ENCODE measurements around the gene KRTAP5-5. TPM values are rescaled to one million over a fixed set of nuclear protein-coding genes. Genes with fewer than 3 reads are reported as not detected.
"Not testable (repeated sequence)": the region's sequence is repeated elsewhere in the genome, so short reads cannot be mapped to it uniquely, and the experiment has no call there.

Gene KRTAP5-5
- total RNA-seq, 1 experiment from 2014 or later: not detected

DNA sequence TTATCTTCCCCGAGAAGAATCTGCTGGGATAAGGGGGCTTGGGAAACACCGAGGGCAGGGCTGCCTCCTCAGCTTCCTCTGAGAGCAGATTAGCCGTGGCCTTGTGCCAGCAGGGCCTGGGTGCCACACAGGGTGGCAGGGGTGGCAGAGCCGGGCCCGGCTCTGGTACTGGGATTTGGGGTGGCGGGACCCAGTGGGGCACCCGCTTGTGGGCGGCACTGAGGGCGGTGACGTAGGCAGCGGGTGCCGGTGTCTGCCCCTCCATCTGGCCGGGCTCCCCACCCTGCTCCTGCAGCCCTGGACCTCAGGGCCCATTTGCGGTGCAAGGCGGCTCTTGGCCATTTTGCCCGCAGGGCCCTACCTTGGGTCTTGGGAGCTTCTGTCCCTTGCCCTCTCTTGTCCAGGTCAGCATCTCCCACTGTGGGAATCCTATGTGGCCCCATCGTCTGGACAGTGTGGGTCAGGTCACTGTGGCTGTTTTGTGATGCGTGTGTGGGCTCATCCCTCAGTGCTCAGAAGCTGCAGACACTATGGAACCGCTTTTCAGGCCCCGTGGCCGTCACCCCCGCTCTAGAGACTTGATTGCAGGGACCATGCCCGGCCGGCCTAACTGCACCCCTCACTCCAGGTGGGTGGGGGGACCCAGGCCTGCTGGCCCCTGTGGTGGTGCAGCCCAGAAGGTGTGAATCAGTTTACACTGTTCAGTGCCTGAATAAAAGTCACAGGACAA, 37.7 kb downstream of the KRTAP5-5 start:
- no peak for DNase-seq (ENCODE audit: low read depth in 1 of 2, low spot score in 2 of 2)
- H3K27ac ChIP-seq: no peak overlapping the region
- H3K4me3 ChIP-seq: no peak overlapping the region
- no peaks in the 10 kb centered on the region for H3K27me3 ChIP-seq (replicated peaks)
- H3K36me3 ChIP-seq: no peaks in the 10 kb centered on the region
- H3K4me1 ChIP-seq (replicated peaks): no peaks in the 10 kb centered on the region
- no peaks in the 10 kb centered on the region for H3K9me3 ChIP-seq (replicated peaks)

DNA sequence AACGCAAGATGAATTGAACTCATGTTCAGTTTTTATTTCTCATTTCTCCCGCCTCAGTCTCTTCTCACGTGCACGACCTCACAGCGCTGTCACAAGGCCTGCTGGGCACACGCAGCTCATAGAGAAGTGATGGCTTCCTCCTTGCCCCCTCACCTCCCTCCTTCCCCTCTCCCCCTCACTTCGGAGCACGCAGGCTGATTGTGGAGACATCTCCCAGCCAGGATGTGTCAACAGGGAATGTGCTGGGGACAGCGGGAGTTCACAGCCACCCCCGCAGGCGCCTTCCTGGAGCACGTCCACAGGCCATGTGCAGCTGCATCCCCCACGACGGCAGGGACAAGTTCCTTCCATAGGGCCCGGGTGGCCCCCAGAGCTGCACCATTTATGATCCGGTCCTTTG, 38.3 kb downstream of the KRTAP5-5 start:
- Histone ChIP-seq H3K4me1 (replicated peaks) (no peaks in the 10 kb centered on the region), H3K4me3 (no peak overlapping the region), H3K36me3 (no peaks in the 10 kb centered on the region), H3K27me3 (replicated peaks) (no peaks in the 10 kb centered on the region), H3K9me3 (replicated peaks) (no peaks in the 10 kb centered on the region), H3K27ac (no peak overlapping the region)
- no peak for DNase-seq (ENCODE audit: low read depth in 1 of 2, low spot score in 2 of 2)

DNA sequence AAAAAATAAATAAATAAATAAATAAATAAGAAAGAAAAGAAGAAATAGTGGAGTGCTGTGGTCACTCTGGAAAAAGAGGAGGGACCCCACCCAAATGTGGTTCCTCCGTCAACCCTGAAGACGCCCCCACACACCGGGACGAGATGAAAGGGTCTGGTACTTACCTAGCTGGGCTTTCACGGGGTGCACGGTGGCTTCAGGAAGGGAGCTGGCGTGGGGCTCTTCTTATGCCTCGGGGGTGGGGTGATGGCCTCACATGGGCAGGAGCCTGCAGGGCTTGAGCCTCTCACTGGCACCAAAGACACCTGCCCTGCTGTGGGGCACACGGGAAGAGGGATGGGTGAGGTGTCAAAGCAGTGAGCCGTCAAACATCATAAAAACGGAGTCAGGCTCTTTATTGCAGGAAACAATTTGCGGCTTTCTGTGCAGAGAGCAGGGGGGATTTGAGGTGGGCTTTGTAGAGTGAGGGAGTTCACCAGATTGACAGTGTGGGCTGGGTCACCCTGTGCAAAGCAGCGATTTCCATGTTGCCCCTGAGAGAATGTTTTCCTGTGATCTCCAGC, 39.4 kb downstream of the KRTAP5-5 start:
- Histone ChIP-seq H3K4me3 (no peak overlapping the region), H3K9me3 (replicated peaks) (no peaks in the 10 kb centered on the region), H3K36me3 (no peaks in the 10 kb centered on the region), H3K4me1 (replicated peaks) (no peaks in the 10 kb centered on the region), H3K27me3 (replicated peaks) (0 out of 2 replicates have a peak, but pooled peaks cover 4% of the 10 kb centered on the region), H3K27ac (no peak overlapping the region)
- no peak for DNase-seq (ENCODE audit: low read depth in 1 of 2, low spot score in 2 of 2)

DNA sequence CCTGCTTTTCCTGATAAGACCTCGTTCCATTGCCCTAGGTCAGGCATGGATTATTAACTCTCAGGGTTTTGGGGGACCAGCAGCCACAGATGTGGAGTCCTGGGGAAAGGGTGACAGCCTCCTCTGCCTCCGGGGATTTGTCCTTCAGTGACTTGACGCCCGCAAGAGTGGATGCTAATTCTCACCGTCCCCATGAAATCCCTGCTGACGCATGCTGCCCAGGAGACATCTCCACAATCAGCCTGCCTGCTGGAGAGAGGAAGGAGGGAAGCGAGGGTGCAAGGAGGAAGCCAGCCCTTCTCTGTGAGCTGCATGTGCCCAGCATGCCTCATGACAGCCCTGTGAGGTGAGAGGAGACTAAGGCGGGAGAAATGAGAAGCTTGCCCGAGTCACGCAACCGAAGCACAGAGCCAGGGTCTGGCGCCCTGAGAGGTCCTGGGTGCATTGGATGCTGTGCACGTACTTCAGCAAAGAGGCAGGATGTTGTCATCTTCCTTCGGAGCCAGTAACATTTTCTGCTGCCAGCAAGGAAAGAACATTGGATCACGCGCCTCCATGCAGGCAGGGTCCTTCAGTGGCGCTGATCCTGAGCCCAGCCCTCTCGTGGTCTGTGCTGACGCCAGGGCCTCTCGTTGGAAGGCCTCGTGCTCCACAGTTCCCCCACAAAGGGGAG, 40.1 kb downstream of the KRTAP5-5 start:
- no peak for DNase-seq (ENCODE audit: low read depth in 1 of 2, low spot score in 2 of 2)
- Histone ChIP-seq H3K36me3 (no peaks in the 10 kb centered on the region), H3K9me3 (replicated peaks) (no peaks in the 10 kb centered on the region), H3K4me3 (no peak overlapping the region), H3K27me3 (replicated peaks) (0 out of 2 replicates have a peak, but pooled peaks cover 4% of the 10 kb centered on the region), H3K4me1 (replicated peaks) (no peaks in the 10 kb centered on the region), H3K27ac (no peak overlapping the region)

DNA sequence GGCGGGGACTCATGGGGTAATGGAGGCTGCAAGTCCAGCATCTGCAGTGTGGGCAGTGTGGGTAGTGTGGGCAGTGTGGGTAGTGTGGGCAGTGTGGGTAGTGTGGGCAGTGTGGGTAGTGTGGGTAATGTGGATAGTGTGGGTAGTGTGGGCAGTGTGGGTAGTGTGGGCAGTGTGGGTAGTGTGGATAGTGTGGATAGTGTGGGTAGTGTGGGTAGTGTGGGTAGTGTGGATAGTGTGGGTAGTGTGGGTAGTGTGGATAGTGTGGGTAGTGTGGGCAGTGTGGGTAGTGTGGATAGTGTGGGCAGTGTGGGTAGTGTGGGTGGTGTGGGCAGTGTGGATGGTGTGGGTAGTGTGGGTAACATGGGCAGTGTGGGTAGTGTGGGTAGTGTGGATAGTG, 40.9 kb downstream of the KRTAP5-5 start:
- DNase-seq (ENCODE audit: low read depth in 1 of 2, low spot score in 2 of 2); H3K27me3 ChIP-seq (replicated peaks); H3K4me1 ChIP-seq (replicated peaks); H3K36me3 ChIP-seq; H3K27ac ChIP-seq; H3K4me3 ChIP-seq; H3K9me3 ChIP-seq (replicated peaks): not testable (repeated sequence)

DNA sequence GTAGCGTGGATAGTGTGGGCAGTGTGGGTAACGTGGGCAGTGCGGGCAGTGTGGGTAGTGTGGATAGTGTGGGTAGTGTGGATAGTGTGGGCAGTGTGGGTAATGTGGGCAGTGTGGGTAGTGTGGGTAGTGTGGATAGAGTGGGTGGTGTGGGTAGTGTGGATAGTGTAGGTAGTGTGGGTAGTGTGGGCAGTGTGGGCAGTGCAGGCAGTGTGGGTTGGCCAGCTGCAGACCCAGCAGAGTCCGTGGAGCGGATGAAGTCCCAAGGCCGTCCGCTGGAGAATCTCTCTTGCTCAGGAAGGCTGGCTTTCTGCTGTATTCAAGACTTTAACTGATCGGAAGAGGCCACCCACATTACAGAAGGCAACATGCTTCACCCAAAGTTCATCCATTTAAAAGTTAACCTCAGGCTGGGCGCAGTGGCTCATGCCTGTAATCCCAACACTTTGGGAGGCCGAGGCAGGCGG, 41.4 kb downstream of the KRTAP5-5 start:
- Histone ChIP-seq H3K27ac (no peak overlapping the region), H3K4me3 (no peak overlapping the region), H3K36me3 (no peaks in the 10 kb centered on the region), H3K9me3 (replicated peaks) (no peaks in the 10 kb centered on the region), H3K27me3 (replicated peaks) (peaks cover 4% of the 10 kb centered on the region; the same call in 1 of the 2 replicates), H3K4me1 (replicated peaks) (no peaks in the 10 kb centered on the region)
- DNase-seq (ENCODE audit: low read depth in 1 of 2, low spot score in 2 of 2): no peak

DNA sequence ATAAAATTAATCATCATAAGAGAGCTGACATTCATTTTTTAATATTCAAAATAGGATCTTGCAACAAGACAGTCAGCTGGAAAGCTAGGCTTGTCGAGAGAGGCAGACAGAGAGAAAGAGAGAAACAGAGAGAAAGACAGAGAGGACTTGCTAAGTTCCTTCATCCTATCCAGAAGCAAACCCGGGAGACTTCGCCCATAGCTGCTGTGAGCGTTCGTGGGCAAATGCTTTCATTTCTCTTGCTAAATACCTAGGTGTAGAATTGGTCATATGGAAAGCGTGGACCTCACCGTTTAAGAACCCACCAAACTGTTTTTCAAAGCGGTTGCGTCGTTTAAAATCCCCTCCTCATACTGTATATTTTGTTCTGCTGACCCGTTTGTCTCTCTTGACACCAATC, 42.1 kb downstream of the KRTAP5-5 start:
- H3K4me3 ChIP-seq: no peak overlapping the region
- H3K27ac ChIP-seq: no peak overlapping the region
- H3K27me3 ChIP-seq (replicated peaks): peaks cover 4% of the 10 kb centered on the region; the same call in 1 of the 2 replicates
- DNase-seq (ENCODE audit: low read depth in 1 of 2, low spot score in 2 of 2): no peak
- H3K4me1 ChIP-seq (replicated peaks): no peaks in the 10 kb centered on the region
- no peaks in the 10 kb centered on the region for H3K9me3 ChIP-seq (replicated peaks)
- H3K36me3 ChIP-seq: no peaks in the 10 kb centered on the region

DNA sequence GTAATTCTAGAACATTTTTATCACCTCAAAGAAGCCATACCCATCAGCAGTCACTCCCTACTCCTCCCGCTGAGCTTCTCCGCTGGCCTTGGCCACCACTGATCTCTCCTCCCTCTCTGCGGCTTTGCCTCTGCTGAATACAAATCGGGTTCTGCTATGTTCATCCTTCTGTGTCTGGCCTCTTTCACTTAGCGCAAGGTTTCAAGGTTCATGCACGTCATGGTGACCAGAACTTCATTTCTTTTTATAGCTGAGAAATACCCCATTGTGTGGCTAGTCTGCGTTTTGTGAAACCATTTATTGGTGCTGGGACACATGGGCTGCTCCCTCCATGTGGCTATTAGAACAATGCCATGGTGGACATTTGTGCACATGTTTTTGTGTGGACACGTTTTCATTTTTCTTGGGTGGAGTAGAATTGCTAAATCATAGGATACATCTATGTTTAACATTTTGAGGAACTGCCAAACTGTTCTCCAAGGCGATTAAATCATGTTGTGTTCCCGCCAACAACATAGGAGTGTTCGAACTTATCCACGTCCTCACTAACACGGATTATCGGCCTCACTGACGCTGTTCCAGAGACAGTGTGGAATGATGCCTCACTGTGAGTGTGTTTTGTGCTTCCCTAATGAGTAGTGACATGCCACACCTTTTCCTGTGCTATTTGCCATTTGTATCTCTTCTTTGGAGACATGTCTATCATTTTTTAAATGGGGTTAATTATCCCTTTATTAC, 43.2 kb downstream of the KRTAP5-5 start:
- Histone ChIP-seq H3K36me3 (no peaks in the 10 kb centered on the region), H3K27me3 (replicated peaks) (peaks cover 4% of the 10 kb centered on the region; the same call in 1 of the 2 replicates), H3K9me3 (replicated peaks) (no peaks in the 10 kb centered on the region), H3K4me1 (replicated peaks) (no peaks in the 10 kb centered on the region), H3K4me3 (no peak overlapping the region), H3K27ac (no peak overlapping the region)
- DNase-seq (ENCODE audit: low read depth in 1 of 2, low spot score in 2 of 2): no peak

DNA sequence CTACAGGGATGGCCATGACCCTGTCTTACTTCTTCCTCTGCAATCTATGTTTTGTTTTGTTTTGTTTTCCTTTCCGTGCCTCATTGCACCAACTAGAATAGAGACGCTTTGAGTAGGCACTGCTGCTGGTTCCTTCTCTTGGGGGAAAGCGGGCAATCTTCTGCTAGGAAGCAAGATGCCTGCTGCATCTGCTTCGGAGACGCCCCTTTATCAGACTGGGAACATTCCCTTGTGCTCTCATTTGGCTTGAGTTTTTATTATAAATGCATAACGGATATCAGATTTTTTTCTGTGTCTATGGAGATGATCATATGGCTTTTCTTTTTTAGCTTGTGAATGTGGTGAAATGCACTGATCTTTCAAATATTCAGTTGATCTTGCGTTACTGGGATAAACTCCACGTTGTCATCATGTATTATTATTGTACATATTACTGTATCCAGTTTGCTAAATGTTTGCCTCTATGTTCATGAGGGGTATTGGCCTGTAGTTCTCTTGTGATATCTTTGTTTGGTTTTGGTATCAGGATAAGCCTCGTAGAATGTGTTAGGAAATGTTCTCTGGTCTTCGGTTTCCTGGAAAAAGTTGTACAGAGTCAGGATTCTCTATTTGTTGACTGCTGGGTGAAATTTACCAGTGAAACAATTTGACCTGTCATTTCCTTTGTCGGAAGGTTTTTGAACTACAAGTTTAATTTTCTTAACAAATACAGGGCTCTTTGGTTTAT, 44.0 kb downstream of the KRTAP5-5 start:
- Histone ChIP-seq H3K36me3 (no peaks in the 10 kb centered on the region), H3K9me3 (replicated peaks) (no peaks in the 10 kb centered on the region), H3K4me3 (no peak overlapping the region), H3K27ac (no peak overlapping the region), H3K4me1 (replicated peaks) (no peaks in the 10 kb centered on the region), H3K27me3 (replicated peaks) (peaks cover 4% of the 10 kb centered on the region; the same call in 1 of the 2 replicates)
- no peak for DNase-seq (ENCODE audit: low read depth in 1 of 2, low spot score in 2 of 2)

DNA sequence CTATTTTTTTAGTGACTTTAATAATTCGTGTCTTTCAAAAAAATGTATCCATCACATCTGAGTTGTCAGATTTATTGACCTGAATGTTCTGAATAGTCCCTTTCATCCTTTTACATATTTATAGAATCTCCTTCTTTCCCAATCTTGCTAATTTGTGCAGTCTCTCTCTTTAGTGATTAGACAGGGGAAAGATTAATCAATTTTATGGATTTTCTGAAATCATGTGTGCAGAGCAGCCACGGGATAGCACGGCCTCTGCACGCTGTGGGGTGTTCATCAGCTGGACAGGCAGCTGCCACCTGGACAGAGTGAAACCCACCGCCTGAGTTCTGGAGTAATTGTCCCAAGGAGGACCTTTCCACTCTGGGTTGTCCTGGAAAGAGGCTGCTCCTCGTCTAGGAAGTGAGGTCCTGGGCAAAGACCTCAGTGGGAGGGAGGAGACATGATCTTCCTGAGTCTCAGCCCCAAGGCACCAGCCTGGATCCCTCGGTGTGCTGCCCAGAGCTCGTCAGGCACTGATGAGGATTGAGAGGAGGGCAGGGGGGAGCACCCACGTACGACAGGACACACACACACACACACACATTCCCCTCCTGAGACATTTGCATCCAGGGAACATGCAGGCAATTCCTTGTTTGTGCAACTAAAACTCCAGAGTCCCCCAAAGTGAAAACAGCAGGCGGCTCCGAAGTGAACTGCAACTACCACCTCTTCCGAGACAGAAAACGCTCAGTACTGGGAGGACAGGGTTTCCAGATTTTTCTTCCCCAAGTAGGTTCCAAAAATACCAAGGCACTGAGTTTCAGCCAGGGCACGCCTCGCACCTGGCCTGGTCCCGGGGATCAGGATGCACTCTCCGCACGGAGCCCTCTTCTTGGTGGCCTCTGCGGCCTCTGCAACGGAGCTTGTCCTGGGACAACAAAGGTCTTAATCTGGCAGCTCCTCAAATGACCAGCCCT, 44.9 kb downstream of the KRTAP5-5 start:
- no peak for DNase-seq (ENCODE audit: low read depth in 1 of 2, low spot score in 2 of 2)
- H3K27me3 ChIP-seq (replicated peaks): peaks cover 4% of the 10 kb centered on the region; the same call in 1 of the 2 replicates
- H3K36me3 ChIP-seq: no peaks in the 10 kb centered on the region
- H3K27ac ChIP-seq: no peak overlapping the region
- H3K4me3 ChIP-seq: no peak overlapping the region
- H3K9me3 ChIP-seq (replicated peaks): no peaks in the 10 kb centered on the region
- H3K4me1 ChIP-seq (replicated peaks): no peaks in the 10 kb centered on the region

DNA sequence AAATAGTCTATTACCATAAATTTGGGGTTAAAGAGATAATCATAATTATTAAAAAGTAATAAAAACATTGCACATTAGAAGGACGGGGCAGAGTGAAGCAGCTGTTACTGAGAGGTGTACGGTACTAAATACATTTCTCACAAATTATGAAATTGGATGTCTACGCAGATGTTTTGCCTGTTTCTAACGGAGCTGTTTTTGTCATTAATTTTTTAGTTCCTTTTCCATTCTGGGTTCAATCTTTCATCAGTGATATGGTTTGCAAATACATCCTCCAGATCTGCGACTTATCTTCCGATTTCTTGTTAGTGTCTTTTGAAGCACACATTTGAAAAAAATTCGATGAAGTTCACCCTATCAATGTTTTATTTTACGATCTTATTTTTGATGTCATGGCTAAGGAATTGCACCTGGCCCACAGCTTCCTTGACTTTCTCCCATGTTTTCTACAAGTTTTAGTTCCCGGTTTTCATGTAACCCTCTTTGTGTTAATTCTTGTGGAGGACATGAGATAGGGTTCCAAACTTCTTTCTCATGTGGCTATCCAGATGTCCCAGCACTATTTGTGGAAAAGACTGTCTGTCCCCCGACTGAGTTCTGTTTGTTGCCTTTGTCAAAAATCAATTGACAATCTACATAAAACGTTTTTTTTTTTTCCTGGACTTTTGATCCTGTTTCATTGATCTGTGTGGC, 46.1 kb downstream of the KRTAP5-5 start:
- H3K36me3 ChIP-seq: no peaks in the 10 kb centered on the region
- no peaks in the 10 kb centered on the region for H3K4me1 ChIP-seq (replicated peaks)
- no peak for DNase-seq (ENCODE audit: low read depth in 1 of 2, low spot score in 2 of 2)
- H3K4me3 ChIP-seq: no peak overlapping the region
- peaks cover 4% of the 10 kb centered on the region; the same call in 1 of the 2 replicates for H3K27me3 ChIP-seq (replicated peaks)
- H3K27ac ChIP-seq: no peak overlapping the region
- no peaks in the 10 kb centered on the region for H3K9me3 ChIP-seq (replicated peaks)

DNA sequence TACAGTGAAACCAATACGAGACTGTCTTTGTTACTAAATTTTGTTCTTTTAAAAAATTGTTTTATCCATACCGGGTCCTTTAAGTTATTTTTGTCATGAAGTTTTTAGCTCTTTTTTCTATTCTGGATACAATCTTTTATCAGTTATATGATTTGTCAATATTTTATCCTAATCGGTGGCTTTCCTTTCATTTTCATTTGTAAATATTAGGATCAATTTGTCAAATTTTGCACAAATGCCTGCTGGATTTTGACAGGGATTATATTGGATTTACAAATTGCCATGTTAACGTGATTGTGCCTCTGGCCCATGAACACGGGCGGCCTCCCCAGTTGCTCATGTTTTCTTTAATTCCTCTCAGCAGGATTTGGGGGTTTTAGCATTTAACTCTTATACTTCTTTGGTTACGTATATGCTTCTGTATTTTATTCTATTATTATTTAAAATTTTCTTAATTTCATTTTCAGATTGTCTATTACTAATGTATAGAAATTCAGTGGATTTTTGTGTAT, 46.7 kb downstream of the KRTAP5-5 start:
- Histone ChIP-seq H3K27me3 (replicated peaks) (peaks cover 4% of the 10 kb centered on the region; the same call in 1 of the 2 replicates), H3K27ac (no peak overlapping the region), H3K4me1 (replicated peaks) (no peaks in the 10 kb centered on the region), H3K36me3 (no peaks in the 10 kb centered on the region), H3K4me3 (no peak overlapping the region), H3K9me3 (replicated peaks) (no peaks in the 10 kb centered on the region)
- no peak for DNase-seq (ENCODE audit: low read depth in 1 of 2, low spot score in 2 of 2)
